HL-60 (cell line): ENCODE data around the gene DAAM2.

Experiments
- DNase-seq, 2 experiments: peaks; one replicate each; pipeline ENCODE4 v3.0.0-alpha.2; 2010 to 2020; ENCODE audit warnings: low read depth in 1 of 2, low spot score in 1 of 2
- H3K27ac ChIP-seq: fragments of 250-450 bp; sonication (Bioruptor Pico); replicated peaks from 2 replicates; pipeline ENCODE4 v1.5.1; 2020; ENCODE audit warnings: mild to moderate bottlenecking, moderate library complexity
- H3K27me3 ChIP-seq: fragments of 250-450 bp; sonication (Bioruptor Pico); 2 replicates; pipeline ENCODE4 v1.5.1; 2021; ENCODE audit warnings: mild to moderate bottlenecking, moderate library complexity; ENCODE audit not compliant: insufficient read depth, poor library complexity, severe bottlenecking
- H3K4me3 ChIP-seq: replicated peaks from 2 replicates; pipeline ENCODE4 v1.5.1; 2011; ENCODE audit warnings: mild to moderate bottlenecking, control low read depth, low read length; ENCODE audit not compliant: insufficient read depth
- GABPA ChIP-seq: IDR thresholded peaks from 2 replicates; pipeline ENCODE4 v1.6.1; 2012; ENCODE audit warnings: low read depth
- POLR2AphosphoS5 ChIP-seq: IDR thresholded peaks from 2 replicates; pipeline ENCODE4 v1.6.1; 2012; ENCODE audit warnings: low read depth
- REST ChIP-seq: IDR thresholded peaks from 2 replicates; pipeline ENCODE4 v1.6.1; 2012; ENCODE audit warnings: low read depth; ENCODE audit not compliant: insufficient replicate concordance
- SPI1 ChIP-seq: IDR thresholded peaks from 2 replicates; pipeline ENCODE4 v1.6.1; 2012; ENCODE audit warnings: low read depth, mild to moderate bottlenecking, borderline replicate concordance
- TF ChIP-seq, protein P1 (sequence below): IDR thresholded peaks from one replicate; pipeline ENCODE4 v1.5.1; 2011; ENCODE audit warnings: low read length, control low read depth, inconsistent platforms; ENCODE audit not compliant: insufficient read depth

Gene DAAM2

GRCh38 chr6:39753725-39754045, 38.5 kb upstream of the DAAM2 start:
- TF ChIP-seq GABPA (no peak), SPI1 (no peak), POLR2AphosphoS5 (no peak), REST (no peak)
- TF ChIP-seq, protein P1, sequence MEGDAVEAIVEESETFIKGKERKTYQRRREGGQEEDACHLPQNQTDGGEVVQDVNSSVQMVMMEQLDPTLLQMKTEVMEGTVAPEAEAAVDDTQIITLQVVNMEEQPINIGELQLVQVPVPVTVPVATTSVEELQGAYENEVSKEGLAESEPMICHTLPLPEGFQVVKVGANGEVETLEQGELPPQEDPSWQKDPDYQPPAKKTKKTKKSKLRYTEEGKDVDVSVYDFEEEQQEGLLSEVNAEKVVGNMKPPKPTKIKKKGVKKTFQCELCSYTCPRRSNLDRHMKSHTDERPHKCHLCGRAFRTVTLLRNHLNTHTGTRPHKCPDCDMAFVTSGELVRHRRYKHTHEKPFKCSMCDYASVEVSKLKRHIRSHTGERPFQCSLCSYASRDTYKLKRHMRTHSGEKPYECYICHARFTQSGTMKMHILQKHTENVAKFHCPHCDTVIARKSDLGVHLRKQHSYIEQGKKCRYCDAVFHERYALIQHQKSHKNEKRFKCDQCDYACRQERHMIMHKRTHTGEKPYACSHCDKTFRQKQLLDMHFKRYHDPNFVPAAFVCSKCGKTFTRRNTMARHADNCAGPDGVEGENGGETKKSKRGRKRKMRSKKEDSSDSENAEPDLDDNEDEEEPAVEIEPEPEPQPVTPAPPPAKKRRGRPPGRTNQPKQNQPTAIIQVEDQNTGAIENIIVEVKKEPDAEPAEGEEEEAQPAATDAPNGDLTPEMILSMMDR, result no peak
- H3K27me3 ChIP-seq, result no peaks in the 10 kb centered on the region
- no peak overlapping the region for H3K27ac ChIP-seq
- no peak overlapping the region for H3K4me3 ChIP-seq
- no peak for DNase-seq

GRCh38 chr6:39754514-39755115, 37.6 kb upstream of the DAAM2 start:
- no peak for DNase-seq
- no peak for TF ChIP-seq REST
- TF ChIP-seq POLR2AphosphoS5, result no peak
- no peak for TF ChIP-seq SPI1
- TF ChIP-seq, protein P1, result no peak
- no peak for TF ChIP-seq GABPA
- Histone ChIP-seq H3K4me3 (no peak overlapping the region), H3K27ac (no peak overlapping the region), H3K27me3 (no peaks in the 10 kb centered on the region)

- TF ChIP-seq SPI1 (no peak), REST (no peak), GABPA (no peak), POLR2AphosphoS5 (no peak)
- TF ChIP-seq, protein P1, result no peak
- Histone ChIP-seq H3K27ac (no peak overlapping the region), H3K27me3 (no peaks in the 10 kb centered on the region), H3K4me3 (no peak overlapping the region)
- no peak for DNase-seq
These were observed 36.9 kb upstream of the DAAM2 start for GRCh38 chr6:39755231-39755630.
